Measurements from ENCODE around the gene ARTN.
A peak's percentile ranks its signal among the peaks of the same experiment; 100 is the strongest.

The ARTN gene

DNA sequence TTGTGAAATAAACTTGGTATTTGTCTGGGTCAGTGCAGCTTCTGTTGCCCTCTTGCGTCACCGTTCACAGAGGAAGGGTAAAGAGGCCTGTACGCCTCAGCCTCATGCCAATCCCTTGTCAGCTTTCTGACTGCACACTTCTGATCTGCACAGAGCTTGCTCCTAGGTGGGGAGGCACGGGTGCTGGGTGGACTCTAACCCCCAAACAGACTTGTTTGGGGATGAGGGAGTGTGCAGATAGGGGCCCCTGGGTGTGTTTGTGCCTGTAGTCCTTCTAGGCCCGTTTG lies 44.6 kb downstream of the ARTN start:
- H3K4me1 ChIP-seq (ENCODE audit: control insufficient read depth, insufficient read depth, low read length, poor library complexity, severe bottlenecking), result peaks cover 28% of the 10 kb centered on the region
- no peak overlapping the region for H3K27ac ChIP-seq (ENCODE audit: insufficient read depth, low read length, poor library complexity, severe bottlenecking)
- H3K4me3 ChIP-seq (ENCODE audit: insufficient read depth, low read depth, low read length, poor library complexity, severe bottlenecking), result no peak overlapping the region
- peaks cover 14% of the 10 kb centered on the region for H3K36me3 ChIP-seq (ENCODE audit: control insufficient read depth, insufficient read depth, low read length)
- H3K27me3 ChIP-seq (replicated peaks; ENCODE audit: control insufficient read depth, insufficient read depth, low read length, poor library complexity, severe bottlenecking), result no peaks in the 10 kb centered on the region
- no peaks in the 10 kb centered on the region for H3K9me3 ChIP-seq (ENCODE audit: control insufficient read depth, low read length)
- no peak for DNase-seq

DNA sequence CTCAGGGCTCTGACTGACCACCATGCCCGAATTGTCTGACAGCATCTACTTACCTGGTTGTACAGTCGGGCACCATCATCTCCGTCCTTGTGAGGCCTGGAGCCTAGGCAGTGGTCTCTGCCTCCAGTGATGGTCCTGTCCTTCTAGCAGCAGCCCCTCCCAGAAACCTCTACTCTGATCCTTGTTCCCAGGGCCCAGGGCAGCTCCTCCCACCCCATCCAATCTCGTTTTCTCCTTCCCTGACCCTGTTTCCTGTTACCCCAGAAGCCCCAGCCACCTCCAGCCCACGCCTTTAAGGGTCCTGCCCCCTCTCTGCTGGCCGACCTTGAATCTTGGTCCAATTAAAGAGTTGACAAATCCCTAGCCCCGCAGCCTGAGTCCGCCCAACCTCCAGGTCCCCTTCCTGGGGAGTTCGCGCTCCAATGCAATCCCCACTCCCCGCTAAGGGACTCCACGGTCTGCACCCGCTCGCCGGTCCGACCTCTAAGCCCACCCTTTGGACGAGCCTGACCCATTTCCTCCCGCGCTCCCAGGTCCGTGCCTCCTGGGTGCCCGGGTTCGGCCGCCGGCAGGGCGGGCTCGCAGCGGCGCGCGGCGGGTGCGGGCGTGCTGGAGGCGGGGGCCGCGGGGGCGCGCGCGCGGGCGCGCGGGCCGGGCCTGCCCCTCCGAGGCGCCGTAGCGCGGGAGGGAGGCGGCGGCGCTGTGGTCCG lies 45.1 kb downstream of the ARTN start, which contains the start of gene B4GALT2:
B4GALT2 (plus strand) TSS at position 660 of the 710 bp plus-strand sequence. CDS start 1,951 bp downstream, outside the sequence.
- Histone ChIP-seq H3K36me3 (ENCODE audit: control insufficient read depth, insufficient read depth, low read length) (peaks cover 14% of the 10 kb centered on the region), H3K9me3 (ENCODE audit: control insufficient read depth, low read length) (no peaks in the 10 kb centered on the region), H3K27me3 (replicated peaks; ENCODE audit: control insufficient read depth, insufficient read depth, low read length, poor library complexity, severe bottlenecking) (no peaks in the 10 kb centered on the region), H3K4me3 (ENCODE audit: insufficient read depth, low read depth, low read length, poor library complexity, severe bottlenecking) (peak within 1 kb of the TSS; percentile 49), H3K27ac (ENCODE audit: insufficient read depth, low read length, poor library complexity, severe bottlenecking) (no peak within 1 kb of the TSS), H3K4me1 (ENCODE audit: control insufficient read depth, insufficient read depth, low read length, poor library complexity, severe bottlenecking) (peaks cover 28% of the 10 kb centered on the region)
- DNase-seq, result no peak

DNA sequence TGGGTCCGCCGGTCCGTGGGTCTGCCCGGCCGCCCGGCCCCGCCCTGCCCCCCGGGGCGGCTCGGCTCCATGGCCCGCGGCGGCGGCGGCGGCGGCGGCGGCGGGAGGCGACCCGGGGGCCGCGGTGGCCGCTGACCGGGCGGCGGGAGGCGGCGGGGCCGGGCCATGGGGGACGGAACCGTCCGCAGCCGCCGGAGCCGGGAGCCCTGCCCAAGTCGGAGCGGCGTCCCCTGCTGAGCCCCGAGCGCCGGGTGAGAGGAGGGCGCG lies 45.6 kb downstream of the ARTN start:
- Histone ChIP-seq H3K36me3 (ENCODE audit: control insufficient read depth, insufficient read depth, low read length) (peaks cover 14% of the 10 kb centered on the region), H3K4me1 (ENCODE audit: control insufficient read depth, insufficient read depth, low read length, poor library complexity, severe bottlenecking) (peaks cover 25% of the 10 kb centered on the region), H3K27ac (ENCODE audit: insufficient read depth, low read length, poor library complexity, severe bottlenecking) (no peak overlapping the region), H3K9me3 (ENCODE audit: control insufficient read depth, low read length) (no peaks in the 10 kb centered on the region), H3K27me3 (replicated peaks; ENCODE audit: control insufficient read depth, insufficient read depth, low read length, poor library complexity, severe bottlenecking) (no peaks in the 10 kb centered on the region), H3K4me3 (ENCODE audit: insufficient read depth, low read depth, low read length, poor library complexity, severe bottlenecking) (peak overlapping the region; percentile 41)
- no peak for DNase-seq

DNA sequence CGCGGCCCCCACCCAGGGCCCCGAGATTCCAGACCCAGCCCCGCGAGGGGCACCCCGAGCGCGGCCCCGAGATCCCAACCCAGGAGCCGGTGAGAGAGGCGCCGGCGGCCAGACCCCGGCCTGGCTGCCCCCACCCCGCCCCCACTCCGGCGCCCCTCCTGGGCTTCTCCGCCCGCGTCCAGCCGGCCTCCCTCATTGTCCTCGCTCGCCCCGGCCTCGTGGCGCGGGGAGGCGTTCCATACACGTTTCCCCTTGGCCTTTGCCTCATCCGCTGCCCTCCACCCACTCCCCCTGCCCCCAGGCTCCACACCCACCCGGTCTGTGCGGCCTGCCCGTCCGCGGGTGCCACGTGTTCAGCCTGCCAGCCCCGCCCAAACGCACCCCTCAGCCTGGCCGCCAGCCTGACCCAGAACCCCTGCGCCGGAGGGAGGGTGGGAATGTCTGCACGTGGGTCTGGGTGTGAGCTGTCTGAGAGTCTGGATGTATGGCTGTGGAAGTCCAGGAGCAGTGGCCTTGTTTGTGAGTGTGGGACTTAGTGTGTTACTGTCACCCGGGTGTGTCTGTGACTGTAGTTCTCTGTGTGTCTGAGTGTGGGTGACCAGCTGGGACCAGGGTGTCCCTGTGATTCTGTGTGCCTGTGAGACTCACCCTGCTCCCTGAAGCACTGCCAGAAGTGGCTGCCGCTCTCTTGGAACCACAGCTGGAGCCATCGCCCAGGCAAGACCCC lies 46.1 kb downstream of the ARTN start:
- Histone ChIP-seq H3K4me1 (ENCODE audit: control insufficient read depth, insufficient read depth, low read length, poor library complexity, severe bottlenecking) (peaks cover 23% of the 10 kb centered on the region), H3K9me3 (ENCODE audit: control insufficient read depth, low read length) (no peaks in the 10 kb centered on the region), H3K27me3 (replicated peaks; ENCODE audit: control insufficient read depth, insufficient read depth, low read length, poor library complexity, severe bottlenecking) (no peaks in the 10 kb centered on the region), H3K4me3 (ENCODE audit: insufficient read depth, low read depth, low read length, poor library complexity, severe bottlenecking) (peak overlapping the region; percentile 41), H3K27ac (ENCODE audit: insufficient read depth, low read length, poor library complexity, severe bottlenecking) (no peak overlapping the region), H3K36me3 (ENCODE audit: control insufficient read depth, insufficient read depth, low read length) (peaks cover 14% of the 10 kb centered on the region)
- DNase-seq, result no peak

DNA sequence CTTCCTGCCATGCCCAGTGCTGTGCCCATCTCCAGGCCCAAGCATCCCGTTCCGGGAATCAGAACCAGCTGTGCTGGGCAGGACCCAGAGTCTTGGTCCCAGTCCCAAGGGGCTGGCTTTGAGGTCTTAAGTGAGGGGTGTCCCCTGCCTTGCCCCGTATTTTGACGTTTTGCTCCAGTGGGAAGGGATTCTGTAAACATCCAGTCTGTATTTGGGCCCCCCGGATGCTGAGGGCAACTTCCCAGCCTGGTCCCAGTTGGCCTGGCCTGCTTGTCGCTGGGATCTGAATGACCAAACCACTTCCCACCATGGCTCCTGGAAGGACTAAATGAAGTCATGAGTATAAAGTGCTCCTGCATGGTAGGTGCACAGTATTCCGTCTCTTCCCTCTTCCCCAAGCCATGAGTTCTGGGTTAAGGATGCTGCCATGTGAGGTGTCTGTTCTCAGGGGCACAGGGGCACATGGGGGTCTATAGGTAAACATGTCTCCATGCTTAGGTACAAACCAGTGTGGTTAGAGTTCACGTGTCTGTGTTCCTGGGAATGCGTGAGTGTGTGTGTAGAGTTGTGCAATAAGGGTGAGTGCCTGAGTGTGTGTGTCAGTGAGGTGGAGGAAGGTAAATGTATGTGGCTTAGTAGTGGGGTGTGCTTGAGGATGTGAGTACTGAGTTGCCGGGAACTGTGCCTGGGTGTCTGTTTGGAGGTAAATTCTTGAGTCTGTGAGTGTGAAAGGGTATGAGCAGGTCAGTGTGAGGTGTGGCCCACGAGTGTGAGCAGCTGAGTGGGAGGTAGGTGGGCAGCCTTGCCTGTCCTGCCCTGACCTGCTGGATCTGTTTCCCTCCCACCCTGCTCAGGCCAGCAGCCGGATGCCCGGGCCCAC lies 46.9 kb downstream of the ARTN start:
- peaks cover 23% of the 10 kb centered on the region for H3K4me1 ChIP-seq (ENCODE audit: control insufficient read depth, insufficient read depth, low read length, poor library complexity, severe bottlenecking)
- H3K9me3 ChIP-seq (ENCODE audit: control insufficient read depth, low read length), result no peaks in the 10 kb centered on the region
- no peak overlapping the region for H3K4me3 ChIP-seq (ENCODE audit: insufficient read depth, low read depth, low read length, poor library complexity, severe bottlenecking)
- no peaks in the 10 kb centered on the region for H3K27me3 ChIP-seq (replicated peaks; ENCODE audit: control insufficient read depth, insufficient read depth, low read length, poor library complexity, severe bottlenecking)
- H3K27ac ChIP-seq (ENCODE audit: insufficient read depth, low read length, poor library complexity, severe bottlenecking), result no peak overlapping the region
- DNase-seq, result no peak
- peaks cover 14% of the 10 kb centered on the region for H3K36me3 ChIP-seq (ENCODE audit: control insufficient read depth, insufficient read depth, low read length)

DNA sequence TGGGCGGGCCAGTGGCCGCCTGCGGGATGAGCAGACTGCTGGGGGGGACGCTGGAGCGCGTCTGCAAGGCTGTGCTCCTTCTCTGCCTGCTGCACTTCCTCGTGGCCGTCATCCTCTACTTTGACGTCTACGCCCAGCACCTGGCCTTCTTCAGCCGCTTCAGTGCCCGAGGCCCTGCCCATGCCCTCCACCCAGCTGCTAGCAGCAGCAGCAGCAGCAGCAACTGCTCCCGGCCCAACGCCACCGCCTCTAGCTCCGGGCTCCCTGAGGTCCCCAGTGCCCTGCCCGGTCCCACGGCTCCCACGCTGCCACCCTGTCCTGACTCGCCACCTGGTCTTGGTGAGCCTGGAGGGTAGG lies 47.5 kb downstream of the ARTN start:
- no peaks in the 10 kb centered on the region for H3K9me3 ChIP-seq (ENCODE audit: control insufficient read depth, low read length)
- no peaks in the 10 kb centered on the region for H3K27me3 ChIP-seq (replicated peaks; ENCODE audit: control insufficient read depth, insufficient read depth, low read length, poor library complexity, severe bottlenecking)
- H3K27ac ChIP-seq (ENCODE audit: insufficient read depth, low read length, poor library complexity, severe bottlenecking), result no peak overlapping the region
- H3K4me1 ChIP-seq (ENCODE audit: control insufficient read depth, insufficient read depth, low read length, poor library complexity, severe bottlenecking), result peaks cover 17% of the 10 kb centered on the region
- DNase-seq, result no peak
- peaks cover 14% of the 10 kb centered on the region for H3K36me3 ChIP-seq (ENCODE audit: control insufficient read depth, insufficient read depth, low read length)
- H3K4me3 ChIP-seq (ENCODE audit: insufficient read depth, low read depth, low read length, poor library complexity, severe bottlenecking), result no peak overlapping the region

DNA sequence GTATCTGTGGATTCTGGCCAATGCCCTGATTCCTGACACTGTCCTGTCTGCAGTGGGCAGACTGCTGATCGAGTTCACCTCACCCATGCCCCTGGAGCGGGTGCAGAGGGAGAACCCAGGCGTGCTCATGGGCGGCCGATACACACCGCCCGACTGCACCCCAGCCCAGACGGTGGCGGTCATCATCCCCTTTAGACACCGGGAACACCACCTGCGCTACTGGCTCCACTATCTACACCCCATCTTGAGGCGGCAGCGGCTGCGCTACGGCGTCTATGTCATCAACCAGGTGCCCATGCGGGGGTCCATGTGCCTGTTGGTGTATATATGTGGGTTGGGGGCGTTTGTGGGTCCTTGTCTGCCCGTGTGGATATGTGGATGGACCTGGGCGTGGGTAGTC lies 48.0 kb downstream of the ARTN start:
- no peak for DNase-seq
- H3K4me3 ChIP-seq (ENCODE audit: insufficient read depth, low read depth, low read length, poor library complexity, severe bottlenecking), result no peak overlapping the region
- H3K27ac ChIP-seq (ENCODE audit: insufficient read depth, low read length, poor library complexity, severe bottlenecking), result no peak overlapping the region
- peaks cover 13% of the 10 kb centered on the region for H3K4me1 ChIP-seq (ENCODE audit: control insufficient read depth, insufficient read depth, low read length, poor library complexity, severe bottlenecking)
- H3K9me3 ChIP-seq (ENCODE audit: control insufficient read depth, low read length), result no peaks in the 10 kb centered on the region
- H3K27me3 ChIP-seq (replicated peaks; ENCODE audit: control insufficient read depth, insufficient read depth, low read length, poor library complexity, severe bottlenecking), result no peaks in the 10 kb centered on the region
- peaks cover 10% of the 10 kb centered on the region for H3K36me3 ChIP-seq (ENCODE audit: control insufficient read depth, insufficient read depth, low read length)

DNA sequence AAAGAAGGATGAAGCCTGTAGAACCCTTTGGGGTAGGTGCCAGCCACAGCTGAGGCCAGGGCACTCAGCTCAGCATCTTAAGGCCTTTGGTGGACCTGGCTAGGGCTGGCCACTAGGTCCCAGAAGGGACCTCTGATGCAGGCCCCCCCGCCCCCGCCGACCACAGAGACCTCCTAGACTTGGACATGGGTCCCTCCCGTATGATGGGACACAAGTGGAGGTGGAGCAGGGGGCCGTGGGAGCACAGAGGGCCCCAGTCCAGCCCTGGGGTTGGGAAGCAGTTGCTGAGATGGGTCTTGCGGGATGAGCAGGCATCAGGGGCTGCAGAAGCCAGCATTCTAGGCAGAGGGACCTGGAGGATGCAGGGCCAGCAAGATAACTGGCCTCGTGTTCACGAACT lies 48.6 kb downstream of the ARTN start:
- H3K36me3 ChIP-seq (ENCODE audit: control insufficient read depth, insufficient read depth, low read length), result peaks cover 7% of the 10 kb centered on the region
- H3K27ac ChIP-seq (ENCODE audit: insufficient read depth, low read length, poor library complexity, severe bottlenecking), result no peak overlapping the region
- peaks cover 13% of the 10 kb centered on the region for H3K4me1 ChIP-seq (ENCODE audit: control insufficient read depth, insufficient read depth, low read length, poor library complexity, severe bottlenecking)
- H3K27me3 ChIP-seq (replicated peaks; ENCODE audit: control insufficient read depth, insufficient read depth, low read length, poor library complexity, severe bottlenecking), result no peaks in the 10 kb centered on the region
- DNase-seq, result no peak
- no peak overlapping the region for H3K4me3 ChIP-seq (ENCODE audit: insufficient read depth, low read depth, low read length, poor library complexity, severe bottlenecking)
- no peaks in the 10 kb centered on the region for H3K9me3 ChIP-seq (ENCODE audit: control insufficient read depth, low read length)

DNA sequence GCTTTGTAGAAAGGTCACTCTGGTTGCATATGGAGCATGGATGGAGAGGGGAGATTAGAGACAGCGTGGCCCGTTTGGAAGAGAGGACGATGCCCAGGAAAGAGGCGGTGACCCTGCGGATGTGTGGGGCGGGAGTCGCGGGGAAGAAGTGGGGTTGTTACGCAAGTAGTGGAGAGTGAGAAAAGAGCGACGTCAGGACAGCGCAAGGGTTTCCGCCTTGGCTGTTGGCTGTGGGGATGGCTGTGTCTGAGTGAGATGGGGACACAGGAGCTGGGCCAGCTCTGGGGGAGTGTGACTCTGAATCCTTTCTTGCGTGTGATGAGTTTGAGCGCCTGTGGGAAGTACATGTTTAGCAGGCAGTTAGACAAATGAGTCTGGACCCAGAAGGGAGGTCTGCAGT lies 49.2 kb downstream of the ARTN start:
- no peaks in the 10 kb centered on the region for H3K27me3 ChIP-seq (replicated peaks; ENCODE audit: control insufficient read depth, insufficient read depth, low read length, poor library complexity, severe bottlenecking)
- no peak for DNase-seq
- H3K36me3 ChIP-seq (ENCODE audit: control insufficient read depth, insufficient read depth, low read length), result peaks cover 2% of the 10 kb centered on the region
- no peaks in the 10 kb centered on the region for H3K9me3 ChIP-seq (ENCODE audit: control insufficient read depth, low read length)
- peaks cover 13% of the 10 kb centered on the region for H3K4me1 ChIP-seq (ENCODE audit: control insufficient read depth, insufficient read depth, low read length, poor library complexity, severe bottlenecking)
- no peak overlapping the region for H3K27ac ChIP-seq (ENCODE audit: insufficient read depth, low read length, poor library complexity, severe bottlenecking)
- H3K4me3 ChIP-seq (ENCODE audit: insufficient read depth, low read depth, low read length, poor library complexity, severe bottlenecking), result no peak overlapping the region

Measured in effector memory CD4-positive, alpha-beta T cell (primary cell).